HFFc6 (cell line): ENCODE results near the gene CACNA2D1. TPM values are rescaled to one million over a fixed set of nuclear protein-coding genes. Genes with fewer than 3 reads are reported as not detected.

ENCODE experiments used
- DNase-seq: peaks from one replicate; pipeline ENCODE4 v3.0.0-alpha.2; 2018
- H3K27ac Mint-ChIP-seq: 2 replicates; pipeline ENCODE4 v1.8.0; 2020; ENCODE audit warnings: mild to moderate bottlenecking, mixed read lengths
- H3K27me3 Mint-ChIP-seq: 2 replicates; pipeline ENCODE4 v1.8.0; 2021; ENCODE audit warnings: mild to moderate bottlenecking, moderate library complexity, mixed read lengths; ENCODE audit not compliant: insufficient read depth
- H3K36me3 Mint-ChIP-seq: 2 replicates; pipeline ENCODE4 v1.8.0; 2021; ENCODE audit warnings: low read depth, mixed read lengths
- H3K4me1 Mint-ChIP-seq: 2 replicates; pipeline ENCODE4 v1.8.0; 2020; ENCODE audit warnings: low read depth, mixed read lengths
- H3K4me3 Mint-ChIP-seq: 2 replicates; pipeline ENCODE4 v1.8.0; 2020; ENCODE audit warnings: mild to moderate bottlenecking, moderate library complexity, mixed read lengths
- H3K9me3 Mint-ChIP-seq: 2 replicates; pipeline ENCODE4 v1.8.0; 2020; ENCODE audit warnings: mild to moderate bottlenecking, mixed read lengths
- total RNA-seq, 6 experiments: library from RNA; stranded (reverse); fragmentation: NEBNext Ultra II Directional; extraction: Animal tissue kit (Norgen Biotek cat#: 25700); gene quantifications; 2 replicates in 1 of 6; 3 replicates in 5 of 6; pipeline ENCODE4 v1.2.3, GENCODE V29; 2021
- TF ChIP-seq, protein P1 (sequence below): fragments of 200-600 bp; sonication (generic); IDR thresholded peaks from 2 replicates; pipeline ENCODE4 v1.5.0; 2021; ENCODE audit warnings: antibody characterized with exemption, mild to moderate bottlenecking

The CACNA2D1 gene
- total RNA-seq, 6 experiments from 2014 or later: 34.9 to 43.6 (median 36.8) TPM

DNA sequence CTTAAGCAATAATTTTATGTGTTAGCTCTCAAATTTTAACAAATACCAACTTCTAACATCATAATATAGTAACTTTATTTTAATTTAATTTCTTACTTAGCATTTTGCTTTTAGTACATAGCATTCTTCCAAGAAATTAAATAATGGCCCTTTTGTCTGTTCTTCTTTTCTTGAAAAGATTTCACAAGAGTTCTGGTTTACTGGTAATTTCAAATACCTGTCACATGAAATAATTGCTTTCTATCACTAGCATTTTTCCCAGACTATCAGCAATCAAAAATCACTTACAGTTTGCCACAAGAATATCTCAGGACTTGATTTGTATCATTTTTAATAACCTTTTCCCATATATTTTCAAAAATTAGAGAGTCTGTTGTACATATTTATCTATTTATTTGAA lies 193.0 kb downstream of the CACNA2D1 start:
- H3K27ac Mint-ChIP-seq: no peak overlapping the region
- H3K4me3 Mint-ChIP-seq: no peak overlapping the region
- H3K27me3 Mint-ChIP-seq: no peaks in the 10 kb centered on the region; the same call in 1 of the 2 replicates
- H3K9me3 Mint-ChIP-seq: no peaks in the 10 kb centered on the region
- peaks cover 14% of the 10 kb centered on the region; the same call in 1 of the 2 replicates for H3K4me1 Mint-ChIP-seq
- TF ChIP-seq, protein P1, sequence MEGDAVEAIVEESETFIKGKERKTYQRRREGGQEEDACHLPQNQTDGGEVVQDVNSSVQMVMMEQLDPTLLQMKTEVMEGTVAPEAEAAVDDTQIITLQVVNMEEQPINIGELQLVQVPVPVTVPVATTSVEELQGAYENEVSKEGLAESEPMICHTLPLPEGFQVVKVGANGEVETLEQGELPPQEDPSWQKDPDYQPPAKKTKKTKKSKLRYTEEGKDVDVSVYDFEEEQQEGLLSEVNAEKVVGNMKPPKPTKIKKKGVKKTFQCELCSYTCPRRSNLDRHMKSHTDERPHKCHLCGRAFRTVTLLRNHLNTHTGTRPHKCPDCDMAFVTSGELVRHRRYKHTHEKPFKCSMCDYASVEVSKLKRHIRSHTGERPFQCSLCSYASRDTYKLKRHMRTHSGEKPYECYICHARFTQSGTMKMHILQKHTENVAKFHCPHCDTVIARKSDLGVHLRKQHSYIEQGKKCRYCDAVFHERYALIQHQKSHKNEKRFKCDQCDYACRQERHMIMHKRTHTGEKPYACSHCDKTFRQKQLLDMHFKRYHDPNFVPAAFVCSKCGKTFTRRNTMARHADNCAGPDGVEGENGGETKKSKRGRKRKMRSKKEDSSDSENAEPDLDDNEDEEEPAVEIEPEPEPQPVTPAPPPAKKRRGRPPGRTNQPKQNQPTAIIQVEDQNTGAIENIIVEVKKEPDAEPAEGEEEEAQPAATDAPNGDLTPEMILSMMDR: no peak
- DNase-seq: no peak
- H3K36me3 Mint-ChIP-seq: no peaks in the 10 kb centered on the region

DNA sequence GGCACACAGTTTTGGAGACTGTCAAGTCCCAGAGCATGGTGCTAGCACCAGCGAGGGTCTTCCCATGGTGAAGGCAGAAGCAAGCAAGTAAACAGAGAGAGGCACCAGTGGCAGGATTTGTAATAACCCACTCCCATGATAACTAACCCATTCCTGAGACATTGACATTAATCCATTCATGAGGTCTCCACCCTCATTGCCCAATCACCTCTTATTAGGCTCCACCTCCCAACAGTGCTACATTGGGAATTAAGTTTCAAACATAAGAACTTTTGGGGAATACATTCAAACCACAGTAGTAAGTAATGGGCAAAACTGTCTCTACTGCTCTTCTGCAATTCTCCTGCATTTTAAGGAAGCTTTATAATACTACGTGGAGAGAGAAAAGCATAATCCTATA lies 193.6 kb downstream of the CACNA2D1 start:
- Mint-ChIP-seq H3K27me3 (no peaks in the 10 kb centered on the region), H3K36me3 (no peaks in the 10 kb centered on the region), H3K4me3 (no peak overlapping the region), H3K9me3 (no peaks in the 10 kb centered on the region), H3K4me1 (peaks cover 14% of the 10 kb centered on the region; the same call in 1 of the 2 replicates), H3K27ac (no peak overlapping the region)
- no peak for DNase-seq
- TF ChIP-seq, protein P1: no peak

DNA sequence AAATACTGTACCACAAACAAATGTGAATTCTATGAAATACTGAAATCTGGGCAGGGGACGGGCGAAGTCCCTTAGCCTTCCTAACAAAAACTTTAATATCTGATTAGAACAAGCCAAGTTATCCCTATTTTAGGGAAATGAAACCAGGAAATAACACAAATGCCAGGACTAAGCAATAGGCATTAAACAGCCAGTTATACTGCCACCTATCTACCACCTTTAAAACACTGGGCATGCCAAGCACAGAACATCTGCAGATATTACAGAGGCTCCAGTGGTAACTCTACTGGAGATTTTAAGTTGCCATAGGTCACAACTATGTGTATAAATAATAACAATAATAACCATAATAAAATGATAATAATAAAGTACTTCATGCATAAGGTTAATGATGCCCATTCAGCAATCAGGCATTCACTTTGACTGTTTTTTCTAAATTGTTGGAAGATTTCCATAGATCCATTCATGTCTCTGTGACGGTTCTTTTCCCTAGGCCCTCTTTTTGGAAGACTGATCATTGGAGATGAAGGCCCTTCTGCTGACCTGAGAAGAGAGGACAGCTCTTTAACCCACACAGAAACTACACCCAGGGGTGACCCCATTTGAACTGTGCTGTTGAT lies 195.7 kb downstream of the CACNA2D1 start:
- no peak overlapping the region for H3K4me3 Mint-ChIP-seq
- no peaks in the 10 kb centered on the region for H3K9me3 Mint-ChIP-seq
- H3K4me1 Mint-ChIP-seq: peaks cover 14% of the 10 kb centered on the region; the same call in 1 of the 2 replicates
- no peaks in the 10 kb centered on the region for H3K36me3 Mint-ChIP-seq
- no peaks in the 10 kb centered on the region for H3K27me3 Mint-ChIP-seq
- H3K27ac Mint-ChIP-seq: no peak overlapping the region
- TF ChIP-seq, protein P1: peak; percentile 81
- peak; percentile 25 for DNase-seq

DNA sequence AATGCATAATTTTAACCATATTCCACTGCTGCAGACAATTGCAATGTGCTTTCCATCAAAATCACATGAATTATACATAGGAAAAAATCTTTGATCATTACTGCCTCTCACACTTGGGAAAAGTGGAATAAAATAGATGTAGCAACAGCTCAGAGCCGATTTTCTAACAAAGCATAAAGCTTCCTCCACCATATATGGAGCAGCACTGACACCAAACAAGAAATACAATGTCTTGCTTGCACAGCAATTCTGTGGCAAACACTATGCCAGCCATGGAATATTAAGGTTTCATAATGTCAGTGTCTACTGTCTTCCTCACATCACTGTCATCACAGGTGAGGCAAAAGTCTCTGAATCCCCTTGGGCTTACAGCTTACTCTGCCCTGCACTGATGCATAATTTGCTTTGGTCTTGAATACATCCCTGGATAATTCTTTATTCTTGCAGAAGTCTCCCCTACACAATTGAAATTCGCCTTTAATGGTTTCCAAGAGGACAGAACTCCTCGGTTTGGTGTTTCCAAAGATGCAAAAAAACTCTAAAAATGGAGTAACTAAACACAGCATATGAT lies 198.5 kb downstream of the CACNA2D1 start:
- peaks cover 10% of the 10 kb centered on the region; the same call in 1 of the 2 replicates for H3K4me1 Mint-ChIP-seq
- H3K27me3 Mint-ChIP-seq: no peaks in the 10 kb centered on the region
- no peak for DNase-seq
- TF ChIP-seq, protein P1: no peak
- H3K36me3 Mint-ChIP-seq: no peaks in the 10 kb centered on the region
- no peak overlapping the region for H3K27ac Mint-ChIP-seq
- H3K9me3 Mint-ChIP-seq: no peaks in the 10 kb centered on the region
- no peak overlapping the region for H3K4me3 Mint-ChIP-seq

DNA sequence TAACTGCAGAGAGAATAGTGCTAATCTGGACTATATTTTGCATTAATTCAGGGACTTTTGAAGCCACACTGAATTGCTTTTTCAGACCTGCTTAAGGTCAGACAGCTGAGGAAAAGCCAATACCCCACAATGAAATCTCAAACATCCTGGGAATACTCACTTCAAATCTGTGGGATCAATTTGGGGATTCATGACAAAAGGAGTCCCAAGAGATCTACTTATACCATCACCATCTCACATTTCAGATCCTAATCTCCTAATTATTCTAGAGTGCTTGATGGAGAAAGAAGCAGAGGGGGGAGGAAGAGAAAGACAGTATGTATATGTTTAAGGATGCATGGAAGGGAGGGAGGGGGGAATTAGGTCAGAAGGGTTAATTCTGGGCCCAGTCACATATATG lies 202.2 kb downstream of the CACNA2D1 start:
- peaks cover 1% of the 10 kb centered on the region for H3K4me1 Mint-ChIP-seq
- H3K4me3 Mint-ChIP-seq: no peak overlapping the region
- H3K9me3 Mint-ChIP-seq: no peaks in the 10 kb centered on the region
- no peaks in the 10 kb centered on the region for H3K36me3 Mint-ChIP-seq
- TF ChIP-seq, protein P1: no peak
- H3K27me3 Mint-ChIP-seq: no peaks in the 10 kb centered on the region
- DNase-seq: no peak
- no peak overlapping the region for H3K27ac Mint-ChIP-seq
